Activated CD4-positive, alpha-beta T cell treated with anti-CD3 and anti-CD28 coated beads for 48 hours (primary cell): Measurements from ENCODE around the gene LRRC71.

Experiments
- DNase-seq: peaks from one replicate; pipeline ENCODE4 v3.0.0-alpha.2; 2020

The LRRC71 gene

DNA sequence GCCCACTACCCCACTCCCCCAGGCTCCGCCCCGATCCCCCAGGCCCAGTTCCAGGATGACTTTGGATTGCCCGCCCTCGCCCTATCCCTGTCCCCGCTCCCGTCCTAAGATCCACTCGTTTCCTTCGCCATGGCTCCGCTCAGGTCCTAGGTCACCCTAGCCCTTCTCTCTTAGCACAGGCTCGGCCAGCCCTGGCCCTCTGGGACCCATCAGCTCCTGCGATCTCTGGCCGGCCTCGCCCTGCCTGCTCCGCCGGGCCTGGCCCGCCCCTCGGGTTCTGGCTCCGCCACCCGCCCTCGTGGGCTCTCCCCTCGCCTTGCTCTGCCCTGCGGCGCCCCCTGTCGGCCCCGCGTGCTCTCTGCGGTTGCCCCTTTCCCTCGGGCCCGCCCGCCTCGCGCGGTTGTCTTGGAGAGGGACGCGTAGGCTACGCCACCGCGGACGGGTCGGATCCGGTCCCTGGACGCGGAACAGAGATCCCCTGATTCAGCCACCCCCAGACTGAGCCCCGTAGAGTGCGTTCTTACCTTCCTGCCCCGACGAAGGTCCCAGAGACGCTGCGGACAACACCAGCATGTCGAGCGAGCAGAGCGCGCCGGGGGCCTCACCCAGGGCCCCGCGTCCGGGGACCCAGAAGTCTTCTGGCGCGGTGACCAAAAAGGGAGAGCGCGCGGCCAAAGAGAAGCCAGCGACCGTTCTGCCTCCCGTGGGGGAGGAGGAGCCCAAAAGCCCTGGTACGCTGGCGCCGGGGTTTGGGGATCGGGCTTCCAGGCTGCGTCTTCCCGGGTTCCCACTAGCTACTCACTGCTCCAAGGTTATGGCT is at the start of gene LRRC71:
LRRC71 (plus strand) TSS at position 400 of the 820 bp plus-strand sequence; CDS start at position 572, 172 bp downstream.
- peak; percentile 87 for DNase-seq

- DNase-seq, result no peak
Observed at GRCh38 chr1:156873659-156874058, 46.8 kb upstream of the LRRC71 start.

GRCh38 chr1:156874142-156874541 is 46.3 kb upstream of the LRRC71 start:
- DNase-seq, result no peak

- DNase-seq, result no peak
Observed at GRCh38 chr1:156874572-156875340, 45.7 kb upstream of the LRRC71 start.

DNA sequence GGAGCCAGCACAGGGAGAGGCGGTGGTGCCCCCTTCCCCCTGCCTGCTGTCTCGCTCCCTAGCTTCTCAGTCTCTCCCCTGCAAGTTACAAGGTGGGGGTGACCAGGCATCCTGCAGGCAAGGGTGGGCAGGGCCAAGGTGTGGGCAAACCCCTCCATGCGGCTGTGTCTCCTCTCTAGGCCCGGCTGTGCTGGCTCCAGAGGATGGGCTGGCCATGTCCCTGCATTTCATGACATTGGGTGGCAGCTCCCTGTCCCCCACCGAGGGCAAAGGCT is 45.2 kb upstream of the LRRC71 start:
- no peak for DNase-seq

DNA sequence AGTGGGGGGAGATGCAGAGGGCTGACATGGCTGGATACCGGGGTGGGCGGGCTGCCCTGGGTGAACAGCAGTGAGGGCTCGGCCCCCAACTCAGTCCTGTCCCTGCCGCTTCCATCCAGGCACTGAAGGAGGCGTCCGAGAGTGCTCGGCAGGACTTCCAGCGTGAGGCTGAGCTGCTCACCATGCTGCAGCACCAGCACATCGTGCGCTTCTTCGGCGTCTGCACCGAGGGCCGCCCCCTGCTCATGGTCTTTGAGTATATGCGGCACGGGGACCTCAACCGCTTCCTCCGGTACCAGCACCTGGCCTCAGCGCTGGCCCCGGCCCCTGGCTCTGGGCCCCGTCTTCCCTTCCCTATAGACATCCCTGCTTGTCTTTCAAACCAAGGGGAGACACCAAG is 44.2 kb upstream of the LRRC71 start:
- no peak for DNase-seq

- DNase-seq, result no peak
Observed at GRCh38 chr1:156877433-156878170, 42.8 kb upstream of the LRRC71 start.

GRCh38 chr1:156879876-156880275 is 40.6 kb upstream of the LRRC71 start:
- DNase-seq, result no peak

GRCh38 chr1:156880473-156880872 is 40.0 kb upstream of the LRRC71 start:
- no peak for DNase-seq

GRCh38 chr1:156881101-156881500 is 39.3 kb upstream of the LRRC71 start:
- DNase-seq, result no peak

DNA sequence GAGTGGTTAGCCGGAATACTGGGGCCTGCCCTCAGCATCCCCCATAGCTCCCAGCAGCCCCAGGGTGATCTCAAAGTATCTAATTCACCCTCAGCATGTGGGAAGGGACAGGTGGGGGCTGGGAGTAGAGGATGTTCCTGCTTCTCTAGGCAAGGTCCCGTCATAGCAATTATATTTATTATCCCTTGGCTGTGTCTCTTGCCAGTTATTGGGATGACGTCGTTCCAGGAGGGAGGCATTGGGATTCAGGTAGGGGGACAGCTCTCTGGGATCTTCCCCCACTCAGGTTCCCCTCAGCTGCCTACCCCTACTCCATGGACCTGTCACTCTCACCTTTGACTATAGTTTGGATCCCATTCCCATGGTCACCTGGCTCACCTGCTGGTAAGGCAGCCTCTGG is 38.8 kb upstream of the LRRC71 start:
- no peak for DNase-seq

DNA sequence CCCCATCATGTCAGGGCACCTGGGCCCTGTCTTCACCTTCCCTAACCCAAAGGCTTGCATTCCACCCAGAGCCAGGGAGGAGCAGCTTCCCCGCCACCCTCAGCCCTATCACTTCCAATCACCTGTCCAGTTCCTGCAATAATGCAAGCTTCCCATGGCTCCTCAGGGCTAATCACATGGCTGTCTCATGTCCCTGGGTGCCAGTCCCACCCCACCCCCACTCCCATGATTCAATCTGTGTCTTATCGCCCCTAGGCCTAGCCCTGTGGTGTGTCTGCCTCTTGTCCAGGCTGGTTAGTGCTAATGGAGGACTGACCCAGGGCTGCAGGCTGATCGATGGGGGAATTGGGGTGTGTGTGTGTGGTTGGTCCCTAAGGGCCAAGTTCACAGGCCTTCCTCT is 37.9 kb upstream of the LRRC71 start:
- no peak for DNase-seq

DNA sequence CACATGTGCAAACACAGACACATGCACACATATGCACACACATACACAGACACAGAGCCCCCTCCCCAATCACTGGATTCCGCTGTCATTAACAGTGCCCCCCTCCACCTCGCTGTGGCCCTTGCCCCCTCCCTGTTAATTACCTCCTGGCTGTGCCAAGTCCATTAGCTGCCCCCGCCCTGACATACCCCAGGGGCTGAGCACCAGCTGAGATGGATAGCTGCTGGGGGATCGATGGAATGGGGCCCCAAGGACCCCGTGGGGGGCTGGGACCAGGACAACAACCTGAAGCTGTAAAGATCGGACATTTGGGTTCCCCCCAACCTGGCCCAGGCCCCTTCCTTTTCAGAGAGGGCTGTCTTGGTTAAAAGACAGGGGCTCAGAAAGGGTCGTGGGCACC is 36.5 kb upstream of the LRRC71 start:
- no peak for DNase-seq

DNA sequence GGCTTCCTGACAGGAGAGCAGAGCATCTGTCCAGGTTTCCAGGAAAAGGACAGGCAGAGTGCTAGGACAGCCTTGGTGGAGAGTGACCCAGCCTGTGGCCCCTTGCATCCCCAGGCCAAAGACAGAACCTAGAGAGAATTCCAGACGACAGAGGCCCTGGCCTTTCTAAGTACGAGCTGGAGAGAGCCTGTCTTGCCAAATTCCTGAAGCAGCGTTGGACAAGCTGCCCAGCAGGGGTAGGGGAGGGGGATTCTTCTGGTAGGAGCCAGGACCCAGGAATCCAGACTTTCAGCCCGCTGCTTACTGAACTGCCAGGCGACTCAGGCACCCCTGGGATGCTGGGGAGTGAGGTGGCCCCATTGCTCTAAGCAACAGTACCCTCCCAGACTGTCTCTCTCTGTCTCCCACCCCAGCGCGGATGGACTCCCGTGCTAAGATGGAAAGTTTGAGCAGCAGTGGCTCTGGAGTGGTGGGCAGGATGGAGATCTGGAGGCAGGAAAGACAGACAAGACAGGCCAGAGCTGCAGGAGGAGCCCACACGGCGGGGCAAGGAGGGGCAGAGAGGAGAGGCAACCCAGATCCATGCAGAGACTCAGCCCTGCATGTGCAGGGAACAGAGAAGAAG is 35.8 kb upstream of the LRRC71 start:
- no peak for DNase-seq

DNA sequence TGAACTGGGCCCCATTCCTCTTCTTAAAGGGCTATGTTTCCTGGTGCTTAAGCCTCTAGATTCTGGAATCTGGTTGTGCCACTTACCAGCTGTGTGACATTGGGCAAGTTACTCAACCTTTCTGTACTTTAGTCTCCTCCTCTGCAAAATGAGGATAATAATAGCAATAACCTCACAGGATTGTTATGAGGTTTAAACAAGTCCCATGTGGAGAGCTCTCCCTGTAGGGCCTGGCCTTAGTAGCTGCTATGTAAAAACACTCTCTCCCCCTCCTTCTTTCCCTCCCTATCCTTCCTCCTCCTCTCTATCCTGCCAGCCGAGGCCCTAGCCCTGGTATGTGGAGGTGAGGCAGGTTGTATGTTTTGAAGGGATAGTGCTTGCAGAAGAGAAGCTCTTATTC is 35.1 kb upstream of the LRRC71 start:
- no peak for DNase-seq

DNA sequence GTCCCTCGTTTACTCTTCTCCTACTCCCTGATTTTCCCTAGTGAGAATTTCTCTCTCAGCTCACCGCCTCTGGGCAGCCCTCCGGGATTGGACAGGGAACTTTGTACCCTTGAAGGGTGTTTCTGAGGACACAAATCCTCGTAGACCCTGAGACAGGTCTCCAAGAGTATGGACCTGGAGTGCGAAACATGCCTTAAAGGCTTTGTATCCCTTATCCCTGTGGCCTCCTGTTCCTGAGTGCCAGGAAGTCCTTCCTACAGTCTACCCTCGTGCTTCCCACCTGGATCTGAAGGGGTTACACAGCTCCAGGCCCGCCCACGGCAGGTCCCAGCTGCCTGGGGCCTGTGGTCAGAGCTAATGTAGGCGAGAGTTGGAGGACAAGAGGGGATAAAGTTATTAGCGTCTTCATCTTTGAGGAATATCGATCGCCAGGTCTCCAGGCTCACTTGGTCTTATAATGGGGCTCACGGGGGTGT is 34.5 kb upstream of the LRRC71 start:
- DNase-seq, result no peak

DNA sequence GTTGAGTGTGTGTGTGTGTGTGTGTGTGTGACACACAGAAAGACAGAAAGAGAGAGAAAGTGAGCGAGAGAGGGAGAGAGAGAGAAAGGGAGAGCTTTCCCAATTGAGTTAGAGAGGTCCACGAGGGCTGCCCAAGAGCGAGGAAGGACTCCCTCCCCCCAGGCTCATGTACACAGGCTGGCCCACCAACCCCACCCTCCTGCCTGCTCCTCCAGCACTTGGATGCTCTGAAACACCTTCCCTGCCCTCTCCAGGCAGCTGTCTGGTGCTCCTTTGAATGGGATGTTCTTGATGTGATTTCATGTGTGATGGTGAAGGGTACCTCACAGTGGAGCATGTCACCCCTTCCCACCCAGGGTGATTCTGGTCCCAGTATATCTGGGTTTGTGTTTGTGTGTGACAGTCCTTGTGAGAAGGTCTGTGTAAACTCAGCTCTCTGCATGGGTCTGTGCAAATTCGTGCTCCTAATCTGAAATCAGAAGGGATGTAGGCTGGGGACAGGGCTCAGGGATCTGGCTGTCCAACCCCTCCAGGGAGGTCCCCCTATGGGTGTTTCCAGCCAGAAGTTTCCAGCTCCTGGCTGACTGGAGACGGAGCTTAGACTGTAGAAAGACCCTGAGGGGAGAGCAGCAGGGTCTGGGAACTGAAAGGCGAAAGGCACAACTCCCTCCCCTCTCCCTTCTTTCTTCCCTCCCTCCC is 33.7 kb upstream of the LRRC71 start:
- DNase-seq, result no peak

DNA sequence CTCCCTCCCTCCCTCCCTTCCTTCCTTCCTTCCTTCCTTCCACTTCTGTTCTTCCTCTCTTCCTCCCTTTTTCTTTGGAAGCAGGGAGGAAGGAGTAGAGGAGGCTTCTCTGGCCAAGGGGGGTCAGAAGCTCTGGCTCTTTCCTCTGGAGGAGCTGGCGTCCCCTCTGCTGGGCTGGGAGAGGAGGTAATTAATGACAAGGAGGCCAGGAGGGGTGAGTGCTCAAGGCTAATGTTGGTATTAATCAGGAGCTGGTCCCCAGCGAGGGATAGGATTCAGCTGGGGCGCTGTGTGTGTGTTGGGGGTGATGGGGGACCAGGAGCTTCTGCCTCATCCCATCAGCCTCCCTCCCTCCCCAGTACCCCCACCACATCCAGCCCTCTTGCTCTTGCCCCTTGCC is 33.1 kb upstream of the LRRC71 start:
- no peak for DNase-seq

DNA sequence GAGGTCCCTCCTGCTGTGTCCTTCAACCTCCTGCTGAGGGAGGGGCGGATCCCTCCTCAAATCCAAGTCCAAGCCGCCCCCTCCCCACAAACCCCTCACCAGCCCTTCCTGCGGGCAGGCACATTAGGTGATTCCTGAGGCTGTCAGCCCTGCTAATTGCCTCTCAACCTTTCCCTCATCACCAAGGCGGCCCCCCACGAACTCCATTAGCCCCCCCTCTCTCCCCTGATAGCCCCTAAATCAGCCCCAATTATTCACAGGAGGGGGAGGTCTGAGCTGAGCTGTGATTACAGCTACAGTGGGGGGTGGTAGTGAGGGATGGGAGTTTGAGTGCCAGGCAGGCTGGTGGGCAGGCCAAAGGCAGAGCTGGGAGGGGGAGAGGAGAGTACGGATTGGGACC is 32.7 kb upstream of the LRRC71 start:
- no peak for DNase-seq

GRCh38 chr1:156889802-156890580 is 30.4 kb upstream of the LRRC71 start:
- DNase-seq, result peak; percentile 72

DNA sequence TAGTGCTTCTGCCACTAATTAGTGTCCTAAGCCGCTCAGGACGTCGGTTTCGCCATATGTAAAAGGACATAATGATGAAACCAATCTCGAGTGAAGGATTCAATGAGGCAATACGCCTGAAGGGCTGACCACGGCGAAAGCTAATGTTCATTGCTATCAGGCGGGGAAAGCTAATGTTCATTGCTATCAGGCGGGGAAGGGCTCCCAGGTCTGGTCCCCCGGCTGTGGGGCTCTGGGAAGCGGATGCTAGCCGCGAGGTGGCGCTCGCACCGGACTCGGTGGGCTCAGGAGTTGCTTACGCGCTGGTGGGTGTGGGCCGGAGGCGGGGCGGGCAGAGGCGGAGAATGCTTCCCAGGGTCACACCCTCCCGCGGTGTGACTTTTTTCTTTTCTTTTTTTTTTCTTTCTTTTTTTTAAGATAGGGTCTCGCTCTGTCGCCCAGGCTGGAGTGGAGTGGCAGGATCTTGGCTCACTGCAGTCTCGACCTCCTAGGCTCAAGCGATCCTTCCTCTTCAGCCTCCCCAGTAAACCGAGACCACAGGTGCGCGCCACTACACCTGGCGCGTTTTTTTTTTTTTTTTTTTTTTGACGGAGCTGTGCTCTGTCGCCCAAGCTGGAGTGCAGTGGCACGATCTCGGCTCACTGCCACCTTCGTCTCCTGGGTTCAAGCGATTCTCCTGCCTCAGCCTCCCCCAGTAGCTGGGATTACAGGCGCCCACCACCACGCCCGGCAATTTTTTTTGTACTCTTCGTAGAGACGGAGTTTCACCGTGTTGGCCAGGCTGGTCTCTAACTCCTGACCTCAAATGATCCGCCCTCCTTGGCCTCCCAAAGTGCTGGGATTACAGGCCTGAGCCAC is 28.0 kb upstream of the LRRC71 start:
- DNase-seq, result peak; percentile 93
